ENCODE results near the gene RIMS4. TPM values are rescaled to one million over a fixed set of nuclear protein-coding genes. Genes with fewer than 3 reads are reported as not detected.

Gene RIMS4
- total and polyA plus RNA-seq, 2 of the 8 experiments (the other 6 are each of a cell fraction or from before 2014, with no cell fraction given), result 13.3 to 44.2 TPM

DNA sequence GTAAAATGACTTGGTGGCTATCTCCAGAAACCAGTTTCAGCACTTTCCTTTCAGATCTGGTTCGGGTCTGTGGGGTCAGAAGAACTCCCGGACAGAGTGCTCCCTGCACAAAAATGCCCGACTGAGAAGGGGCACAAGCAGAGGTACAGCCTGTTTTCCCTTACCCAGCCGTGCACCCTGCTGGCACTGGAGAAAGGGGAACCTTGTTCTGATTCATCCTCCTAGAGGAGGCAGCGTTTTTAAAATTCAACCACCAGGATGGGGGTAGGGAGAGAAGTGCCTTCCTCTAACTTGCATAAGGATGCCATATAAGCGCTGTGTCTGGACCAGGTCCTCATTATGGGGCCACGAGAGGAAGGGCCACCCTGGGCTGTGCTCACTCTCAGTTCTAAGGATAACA lies 17.6 kb downstream of the RIMS4 start:
- Histone ChIP-seq H3K9ac (replicated peaks in 1 of 4; ENCODE audit: extremely low read depth in 1 of 4, low read depth in 3 of 4, low read length in 3 of 4) (no peak overlapping the region), H2AK5ac (ENCODE audit: low read depth, low read length) (no peak overlapping the region), H3K79me2 (ENCODE audit: control insufficient read depth in 1 of 2, insufficient read depth in 2 of 2, low read length in 2 of 2) (peaks cover 0 to 5% of the 10 kb centered on the region in 2 experiments; a peak in 1 of 4 replicates), H2BK5ac (ENCODE audit: low read depth, low read length) (no peak overlapping the region), H2BK20ac (ENCODE audit: low read length) (no peak overlapping the region), H3K23ac (ENCODE audit: insufficient read length) (no peak overlapping the region), H2AFZ (ENCODE audit: low read length) (no peak overlapping the region), H3K56ac (replicated peaks; ENCODE audit: insufficient read length, low read depth, low read length) (no peak overlapping the region), H2BK15ac (ENCODE audit: low read length) (no peak overlapping the region), H3K4me1 (replicated peaks in 1 of 4; ENCODE audit: control insufficient read depth in 3 of 4, insufficient read depth in 4 of 4, low read length in 3 of 4) (peaks cover 4 to 15% (median 8%) of the 10 kb centered on the region in 4 experiments), H3K27ac (ENCODE audit: low read depth, low read length) (no peak overlapping the region), H3K4me2 (ENCODE audit: insufficient read depth in 1 of 2, low read depth in 2 of 2, low read length in 2 of 2) (no peak overlapping the region), H3K4me3 (ENCODE audit: extremely low read depth in 1 of 4, insufficient read depth in 2 of 4, low read depth in 3 of 4, low read length in 4 of 4) (no peak overlapping the region), H2BK12ac (ENCODE audit: low read depth, low read length) (no peak overlapping the region), H3K4ac (replicated peaks; ENCODE audit: insufficient read length, low read depth, low read length) (no peak overlapping the region), H3K18ac (ENCODE audit: extremely low read depth, low read length) (no peak overlapping the region), H4K91ac (replicated peaks; ENCODE audit: insufficient read length, low read length) (no peak overlapping the region), H4K5ac (ENCODE audit: insufficient read length, low read depth, low read length) (no peak overlapping the region), H4K20me1 (replicated peaks in 1 of 2; ENCODE audit: control insufficient read depth in 1 of 2, insufficient read depth in 2 of 2, low read length in 2 of 2) (peaks cover 5% of the 10 kb centered on the region in 2 experiments), H3K14ac (ENCODE audit: insufficient read length) (no peak overlapping the region), H3K23me2 (ENCODE audit: low read depth, low read length) (peaks cover 4% of the 10 kb centered on the region; the same call in 1 of the 2 replicates), H2BK120ac (replicated peaks; ENCODE audit: low read depth, low read length) (no peak overlapping the region), H3K79me1 (ENCODE audit: low read depth, low read length) (peaks cover 7% of the 10 kb centered on the region), H4K8ac (ENCODE audit: extremely low read depth, insufficient read depth, low read length) (no peak overlapping the region), H3K9me3 (ENCODE audit: insufficient read depth in 2 of 2, low read depth in 1 of 2, low read length in 1 of 2) (no peaks in the 10 kb centered on the region), H3K27me3 (replicated peaks in 1 of 4; ENCODE audit: control insufficient read depth in 3 of 4, extremely low read depth in 1 of 4, insufficient read depth in 3 of 4, low read length in 3 of 4) (no peaks in the 10 kb centered on the region), H3K36me3 (ENCODE audit: control insufficient read depth in 2 of 4, insufficient read depth in 4 of 4, low read length in 3 of 4) (no peaks in the 10 kb centered on the region)
- CTCF ChIA-PET (ENCODE audit: partially characterized antibody), result interaction anchor here (1.6 to 5.0 kb wide), 2 partner anchors 9 to 44 kb away, joined by 4 to 45 read pairs; no protein-coding TSS in a partner anchor
- DNase-seq (ENCODE audit: low read depth in 1 of 2, low spot score in 2 of 2) (no peak), FAIRE-seq (no peak)
- 82% methylated on average over 7 of the region's 7 CpGs; no CpG with 5 or more reads in 1 of the 2 experiments for WGBS, 2 experiments (ENCODE audit: extremely low coverage in 1 of 2, insufficient coverage in 1 of 2, insufficient read length in 1 of 2, insufficient replicate concordance in 2 of 2, low coverage in 1 of 2, low lambda C conversion rate in 2 of 2, missing lambda C conversion rate in 1 of 2)
- POLR2A ChIA-PET (ENCODE audit: partially characterized antibody), result no interaction called here
- TF ChIP-seq HDAC2 (IDR thresholded peaks at IDR 0.05; ENCODE audit: borderline replicate concordance in 1 of 2, low read depth in 2 of 2, low read length in 2 of 2), result no peak
- no peak for TF ChIP-seq CBX8 (IDR thresholded peaks at IDR 0.05; ENCODE audit: borderline replicate concordance, low read depth, low read length)
- TF ChIP-seq MAFK (IDR thresholded peaks at IDR 0.05; ENCODE audit: low read depth, low read length), result no peak
- TF ChIP-seq TEAD4 (IDR thresholded peaks at IDR 0.05; ENCODE audit: low read depth, low read length), result no peak
- no peak for TF ChIP-seq NANOG (IDR thresholded peaks at IDR 0.05; ENCODE audit: insufficient read depth, low read depth, low read length, poor library complexity, severe bottlenecking)
- TF ChIP-seq TCF12 (IDR thresholded peaks at IDR 0.05; ENCODE audit: low read depth, low read length), result no peak
- TF ChIP-seq, protein P1, sequence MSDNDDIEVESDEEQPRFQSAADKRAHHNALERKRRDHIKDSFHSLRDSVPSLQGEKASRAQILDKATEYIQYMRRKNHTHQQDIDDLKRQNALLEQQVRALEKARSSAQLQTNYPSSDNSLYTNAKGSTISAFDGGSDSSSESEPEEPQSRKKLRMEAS (IDR thresholded peaks at IDR 0.05), result no peak
- TF ChIP-seq, protein P2, sequence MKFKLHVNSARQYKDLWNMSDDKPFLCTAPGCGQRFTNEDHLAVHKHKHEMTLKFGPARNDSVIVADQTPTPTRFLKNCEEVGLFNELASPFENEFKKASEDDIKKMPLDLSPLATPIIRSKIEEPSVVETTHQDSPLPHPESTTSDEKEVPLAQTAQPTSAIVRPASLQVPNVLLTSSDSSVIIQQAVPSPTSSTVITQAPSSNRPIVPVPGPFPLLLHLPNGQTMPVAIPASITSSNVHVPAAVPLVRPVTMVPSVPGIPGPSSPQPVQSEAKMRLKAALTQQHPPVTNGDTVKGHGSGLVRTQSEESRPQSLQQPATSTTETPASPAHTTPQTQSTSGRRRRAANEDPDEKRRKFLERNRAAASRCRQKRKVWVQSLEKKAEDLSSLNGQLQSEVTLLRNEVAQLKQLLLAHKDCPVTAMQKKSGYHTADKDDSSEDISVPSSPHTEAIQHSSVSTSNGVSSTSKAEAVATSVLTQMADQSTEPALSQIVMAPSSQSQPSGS (IDR thresholded peaks at IDR 0.05; ENCODE audit: low read length), result no peak
- no peak for TF ChIP-seq BRCA1 (IDR thresholded peaks at IDR 0.05; ENCODE audit: low read depth, low read length)
- no peak for TF ChIP-seq CTBP2 (IDR thresholded peaks at IDR 0.05; ENCODE audit: borderline replicate concordance, insufficient read depth, insufficient read length, low read length)
- TF ChIP-seq SP1 (IDR thresholded peaks at IDR 0.05; ENCODE audit: low read depth, low read length), result no peak
- TF ChIP-seq SIN3A (conservative IDR thresholded peaks at IDR 0.05 in 1 of 2, IDR thresholded peaks at IDR 0.05 in 1 of 2; ENCODE audit: low read depth in 1 of 2, low read length in 2 of 2), result no peak

Measured in H1 (cell line).